Activated T-cell treated with anti-CD3 and anti-CD28 coated beads, Interleukin-2, amount 50 U/mL, for 4 hours (primary cell): ENCODE results near the gene AMACR. TPM values are rescaled to one million over a fixed set of nuclear protein-coding genes. Genes with fewer than 3 reads are reported as not detected.

ENCODE experiments used
- ATAC-seq, 2 donors: fragments of 200-7000 bp; cut with Tn5 transposase; one replicate each; pipeline ENCODE4 v1.10.0; 2021
- DNase-seq: peaks from one replicate; pipeline ENCODE4 v3.0.0-alpha.2; 2020
- H3K27me3 Mint-ChIP-seq: one replicate; pipeline ENCODE4 v1.8.0; 2021; ENCODE audit warnings: low read depth, mixed read lengths
- H3K36me3 Mint-ChIP-seq: one replicate; pipeline ENCODE4 v1.8.0; 2022; ENCODE audit warnings: mixed read lengths; ENCODE audit not compliant: insufficient read depth
- H3K4me1 Mint-ChIP-seq: one replicate; pipeline ENCODE4 v1.8.0; 2021; ENCODE audit warnings: low read depth, mixed read lengths
- H3K4me3 Mint-ChIP-seq: one replicate; pipeline ENCODE4 v1.8.0; 2021; ENCODE audit warnings: mild to moderate bottlenecking, moderate library complexity, mixed read lengths
- H3K9me3 Mint-ChIP-seq: one replicate; pipeline ENCODE4 v1.8.0; 2021; ENCODE audit warnings: mixed read lengths
- total RNA-seq, 3 donors: library from RNA; stranded (reverse); gene quantifications; one replicate each; pipeline ENCODE4 v1.2.1, GENCODE V29; 2021

The AMACR gene
- total RNA-seq: 1 to 10 TPM; 4.9 to 6.4 (median 5.5) TPM

- Mint-ChIP-seq H3K27me3 (no peaks in the 10 kb centered on the region), H3K4me3 (peak within 1 kb of the TSS; percentile 94), H3K9me3 (no peaks in the 10 kb centered on the region), H3K36me3 (peaks cover 10% of the 10 kb centered on the region), H3K4me1 (peaks cover 31% of the 10 kb centered on the region)
- ATAC-seq (peak; percentile 92 to 93), DNase-seq (peak; percentile 84)
These were observed at the start of gene AMACR for GRCh38 chr5:34007621-34008600. TSS of gene AMACR (minus strand) at chr5:34008050. CDS start at chr5:34008019, 31 bp downstream.

GRCh38 chr5:34057569-34057968 lies 49.7 kb upstream of the AMACR start:
- Mint-ChIP-seq H3K27me3 (no peaks in the 10 kb centered on the region), H3K36me3 (peaks cover 26% of the 10 kb centered on the region), H3K9me3 (peaks cover 5% of the 10 kb centered on the region), H3K4me1 (no peaks in the 10 kb centered on the region), H3K4me3 (no peak overlapping the region)
- ATAC-seq (no peak), DNase-seq (no peak)

GRCh38 chr5:34057118-34057517 lies 49.3 kb upstream of the AMACR start:
- H3K4me3 Mint-ChIP-seq: no peak overlapping the region
- peaks cover 26% of the 10 kb centered on the region for H3K36me3 Mint-ChIP-seq
- H3K4me1 Mint-ChIP-seq: no peaks in the 10 kb centered on the region
- H3K27me3 Mint-ChIP-seq: no peaks in the 10 kb centered on the region
- DNase-seq (no peak), ATAC-seq (no peak)
- peaks cover 4% of the 10 kb centered on the region for H3K9me3 Mint-ChIP-seq

GRCh38 chr5:34055667-34056066 lies 47.8 kb upstream of the AMACR start:
- ATAC-seq (no peak), DNase-seq (no peak)
- H3K4me1 Mint-ChIP-seq: no peaks in the 10 kb centered on the region
- no peaks in the 10 kb centered on the region for H3K9me3 Mint-ChIP-seq
- H3K36me3 Mint-ChIP-seq: peaks cover 31% of the 10 kb centered on the region
- no peak overlapping the region for H3K4me3 Mint-ChIP-seq
- no peaks in the 10 kb centered on the region for H3K27me3 Mint-ChIP-seq

GRCh38 chr5:34054400-34054729 lies 46.5 kb upstream of the AMACR start:
- Mint-ChIP-seq H3K4me3 (no peak overlapping the region), H3K4me1 (no peaks in the 10 kb centered on the region), H3K9me3 (no peaks in the 10 kb centered on the region), H3K27me3 (no peaks in the 10 kb centered on the region), H3K36me3 (peaks cover 36% of the 10 kb centered on the region)
- DNase-seq (no peak), ATAC-seq (no peak)

GRCh38 chr5:34053571-34054399 lies 45.9 kb upstream of the AMACR start:
- H3K4me3 Mint-ChIP-seq: no peak overlapping the region
- DNase-seq: no peak
- no peaks in the 10 kb centered on the region for H3K27me3 Mint-ChIP-seq
- ATAC-seq: no peak
- H3K9me3 Mint-ChIP-seq: no peaks in the 10 kb centered on the region
- no peaks in the 10 kb centered on the region for H3K4me1 Mint-ChIP-seq
- H3K36me3 Mint-ChIP-seq: peaks cover 41% of the 10 kb centered on the region

GRCh38 chr5:34053133-34053532 lies 45.3 kb upstream of the AMACR start:
- Mint-ChIP-seq H3K36me3 (peaks cover 42% of the 10 kb centered on the region), H3K4me3 (no peak overlapping the region), H3K4me1 (no peaks in the 10 kb centered on the region), H3K27me3 (no peaks in the 10 kb centered on the region), H3K9me3 (no peaks in the 10 kb centered on the region)
- ATAC-seq: no peak
- no peak for DNase-seq

- Mint-ChIP-seq H3K36me3 (peaks cover 40% of the 10 kb centered on the region), H3K9me3 (no peaks in the 10 kb centered on the region), H3K27me3 (no peaks in the 10 kb centered on the region), H3K4me3 (no peak overlapping the region), H3K4me1 (no peaks in the 10 kb centered on the region)
- no peak for ATAC-seq
- no peak for DNase-seq
These were observed 43.6 kb upstream of the AMACR start for GRCh38 chr5:34051374-34051980.

- no peaks in the 10 kb centered on the region for H3K27me3 Mint-ChIP-seq
- ATAC-seq (no peak), DNase-seq (no peak)
- H3K4me1 Mint-ChIP-seq: no peaks in the 10 kb centered on the region
- H3K4me3 Mint-ChIP-seq: no peak overlapping the region
- no peaks in the 10 kb centered on the region for H3K9me3 Mint-ChIP-seq
- peaks cover 34% of the 10 kb centered on the region for H3K36me3 Mint-ChIP-seq
These were observed 40.1 kb upstream of the AMACR start for GRCh38 chr5:34047774-34048572.

GRCh38 chr5:34047143-34047542 lies 39.3 kb upstream of the AMACR start:
- H3K4me1 Mint-ChIP-seq: no peaks in the 10 kb centered on the region
- no peak overlapping the region for H3K4me3 Mint-ChIP-seq
- DNase-seq: no peak
- no peaks in the 10 kb centered on the region for H3K9me3 Mint-ChIP-seq
- ATAC-seq: no peak
- H3K36me3 Mint-ChIP-seq: peaks cover 34% of the 10 kb centered on the region
- no peaks in the 10 kb centered on the region for H3K27me3 Mint-ChIP-seq

GRCh38 chr5:34045996-34046395 lies 38.1 kb upstream of the AMACR start:
- no peak for DNase-seq
- Mint-ChIP-seq H3K27me3 (no peaks in the 10 kb centered on the region), H3K9me3 (no peaks in the 10 kb centered on the region), H3K36me3 (peaks cover 25% of the 10 kb centered on the region), H3K4me3 (no peak overlapping the region), H3K4me1 (no peaks in the 10 kb centered on the region)
- no peak for ATAC-seq

GRCh38 chr5:34045023-34045422 lies 37.2 kb upstream of the AMACR start:
- ATAC-seq (no peak), DNase-seq (no peak)
- Mint-ChIP-seq H3K9me3 (no peaks in the 10 kb centered on the region), H3K4me1 (no peaks in the 10 kb centered on the region), H3K36me3 (peaks cover 17% of the 10 kb centered on the region), H3K27me3 (no peaks in the 10 kb centered on the region), H3K4me3 (no peak overlapping the region)

- Mint-ChIP-seq H3K4me3 (no peak within 1 kb of the TSS), H3K27me3 (no peaks in the 10 kb centered on the region), H3K4me1 (no peaks in the 10 kb centered on the region), H3K36me3 (peaks cover 9% of the 10 kb centered on the region), H3K9me3 (no peaks in the 10 kb centered on the region)
- ATAC-seq (no peak), DNase-seq (no peak)
These were observed 35.4 kb upstream of the AMACR start, which contains the start of gene C1QTNF3 for GRCh38 chr5:34043099-34043876. TSS of gene C1QTNF3 (minus strand) at chr5:34043213. CDS start at chr5:34043125, 88 bp downstream.
